GM21515 (cell line): ENCODE measurements around the gene MXRA5.
"Not testable (repeated sequence)": the region's sequence is repeated elsewhere in the genome, so short reads cannot be mapped to it uniquely, and the experiment has no call there.

Source experiments
- ATAC-seq: cut with Tn5 transposase; IDR thresholded peaks from one replicate; pipeline ENCODE4 v1.9.1; 2021; ENCODE audit not compliant: unreplicated experiment

MXRA5 gene, protein sequence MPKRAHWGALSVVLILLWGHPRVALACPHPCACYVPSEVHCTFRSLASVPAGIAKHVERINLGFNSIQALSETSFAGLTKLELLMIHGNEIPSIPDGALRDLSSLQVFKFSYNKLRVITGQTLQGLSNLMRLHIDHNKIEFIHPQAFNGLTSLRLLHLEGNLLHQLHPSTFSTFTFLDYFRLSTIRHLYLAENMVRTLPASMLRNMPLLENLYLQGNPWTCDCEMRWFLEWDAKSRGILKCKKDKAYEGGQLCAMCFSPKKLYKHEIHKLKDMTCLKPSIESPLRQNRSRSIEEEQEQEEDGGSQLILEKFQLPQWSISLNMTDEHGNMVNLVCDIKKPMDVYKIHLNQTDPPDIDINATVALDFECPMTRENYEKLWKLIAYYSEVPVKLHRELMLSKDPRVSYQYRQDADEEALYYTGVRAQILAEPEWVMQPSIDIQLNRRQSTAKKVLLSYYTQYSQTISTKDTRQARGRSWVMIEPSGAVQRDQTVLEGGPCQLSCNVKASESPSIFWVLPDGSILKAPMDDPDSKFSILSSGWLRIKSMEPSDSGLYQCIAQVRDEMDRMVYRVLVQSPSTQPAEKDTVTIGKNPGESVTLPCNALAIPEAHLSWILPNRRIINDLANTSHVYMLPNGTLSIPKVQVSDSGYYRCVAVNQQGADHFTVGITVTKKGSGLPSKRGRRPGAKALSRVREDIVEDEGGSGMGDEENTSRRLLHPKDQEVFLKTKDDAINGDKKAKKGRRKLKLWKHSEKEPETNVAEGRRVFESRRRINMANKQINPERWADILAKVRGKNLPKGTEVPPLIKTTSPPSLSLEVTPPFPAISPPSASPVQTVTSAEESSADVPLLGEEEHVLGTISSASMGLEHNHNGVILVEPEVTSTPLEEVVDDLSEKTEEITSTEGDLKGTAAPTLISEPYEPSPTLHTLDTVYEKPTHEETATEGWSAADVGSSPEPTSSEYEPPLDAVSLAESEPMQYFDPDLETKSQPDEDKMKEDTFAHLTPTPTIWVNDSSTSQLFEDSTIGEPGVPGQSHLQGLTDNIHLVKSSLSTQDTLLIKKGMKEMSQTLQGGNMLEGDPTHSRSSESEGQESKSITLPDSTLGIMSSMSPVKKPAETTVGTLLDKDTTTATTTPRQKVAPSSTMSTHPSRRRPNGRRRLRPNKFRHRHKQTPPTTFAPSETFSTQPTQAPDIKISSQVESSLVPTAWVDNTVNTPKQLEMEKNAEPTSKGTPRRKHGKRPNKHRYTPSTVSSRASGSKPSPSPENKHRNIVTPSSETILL (N-terminal part only)

DNA sequence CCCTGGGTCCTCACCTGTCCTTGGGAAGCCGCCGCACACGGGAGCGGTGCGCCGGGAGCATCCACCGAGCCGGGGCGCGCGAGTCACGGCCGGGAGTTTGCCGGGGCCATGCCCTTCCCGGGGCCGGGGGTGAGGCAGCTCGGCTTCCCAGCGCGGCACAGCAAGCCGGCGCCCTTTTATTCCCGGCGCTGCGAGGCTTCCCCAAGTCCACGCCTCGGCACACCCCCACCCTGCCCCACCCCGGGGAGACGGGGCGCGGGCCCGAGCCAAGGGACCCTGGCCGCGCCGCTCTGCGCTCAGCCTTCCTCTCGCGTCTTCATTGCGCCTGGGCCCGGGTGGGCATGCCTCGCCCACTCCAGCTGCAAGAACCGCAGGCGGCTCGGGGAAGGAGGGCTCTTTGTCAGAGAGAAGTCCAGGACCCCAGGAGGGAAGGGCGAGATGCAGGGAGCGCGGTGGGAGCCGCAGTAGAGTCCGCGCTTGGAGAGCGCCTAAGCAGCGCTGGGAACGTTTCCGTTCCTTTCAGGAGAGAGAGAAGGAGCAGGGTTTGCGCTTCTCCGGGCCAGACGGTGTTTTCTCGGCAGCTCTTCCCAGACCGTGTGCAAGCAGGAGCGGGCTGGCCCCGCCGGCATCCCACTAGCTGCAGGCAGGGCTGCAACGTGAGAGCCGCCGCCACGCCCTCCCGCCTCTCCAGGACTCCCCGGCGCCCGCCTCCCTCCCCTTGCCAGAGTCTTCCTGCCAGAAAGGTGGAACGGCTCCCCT, at the start of gene MXRA5:
Gene MXRA5, minus strand, starts transcription at position 152 of the 759 bp plus-strand sequence. CDS start 2,819 bp downstream, outside the sequence.
- no peak for ATAC-seq

DNA sequence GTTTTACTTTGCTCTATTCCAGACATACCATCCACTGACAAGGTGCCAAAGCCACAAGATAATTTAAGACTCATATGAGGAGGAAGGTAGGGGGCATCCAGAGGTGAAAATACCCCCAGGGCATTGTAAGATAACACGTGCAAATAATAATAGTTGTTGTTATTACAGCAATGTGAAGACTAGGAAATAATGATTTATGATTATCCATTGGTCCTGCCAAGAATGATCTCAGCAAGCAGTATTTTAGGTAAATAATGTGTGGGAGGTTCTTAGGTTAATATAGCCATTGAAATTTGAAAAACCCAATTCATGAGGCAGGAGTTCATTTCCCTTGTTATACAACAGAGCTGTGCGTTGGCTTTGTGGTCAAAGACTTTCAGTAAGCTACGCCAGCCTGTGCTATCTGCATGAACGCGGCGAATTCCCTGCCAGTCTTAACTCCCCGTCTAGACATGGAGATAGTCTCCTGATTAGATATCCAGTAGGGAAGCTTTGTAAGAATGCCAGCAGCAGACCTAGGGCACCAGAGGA, 47.2 kb upstream of the MXRA5 start:
- ATAC-seq: no peak

DNA sequence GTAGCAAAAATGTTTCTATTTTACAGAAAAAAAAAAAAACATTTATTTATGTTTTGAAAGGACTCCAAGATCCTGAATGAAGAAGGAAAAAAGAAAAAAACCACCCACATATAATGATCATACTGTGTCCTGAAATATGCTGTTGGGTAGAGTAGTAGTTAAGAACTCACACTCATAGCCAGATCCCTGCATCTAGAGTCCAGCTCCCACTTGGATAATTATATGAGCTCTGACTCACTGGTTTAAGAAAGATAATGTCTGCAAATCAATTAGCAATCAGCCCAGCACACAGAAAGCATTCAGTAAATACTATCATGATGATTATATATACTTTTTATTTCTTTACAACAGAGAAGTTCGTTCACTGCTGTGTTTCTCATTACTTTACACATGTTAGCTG, 46.7 kb upstream of the MXRA5 start:
- no peak for ATAC-seq

DNA sequence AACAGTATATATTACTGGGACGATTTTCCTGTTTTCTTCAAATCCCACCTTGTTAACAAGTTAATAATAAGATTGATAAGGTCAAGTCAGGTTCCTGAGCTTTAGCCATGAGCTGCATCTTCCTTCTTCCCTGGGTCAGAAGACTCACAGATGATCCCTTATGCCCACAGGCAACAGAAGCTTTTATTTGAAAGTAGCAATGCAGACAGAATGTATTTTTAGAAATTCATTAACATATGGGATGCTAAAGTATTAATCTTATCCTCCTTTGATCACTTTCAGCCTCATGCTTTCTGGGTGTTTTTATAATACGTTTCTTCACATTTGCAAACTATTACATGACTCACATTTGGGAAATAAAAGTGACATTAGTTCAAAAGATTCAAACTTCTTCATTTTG, 42.0 kb upstream of the MXRA5 start:
- no peak for ATAC-seq

DNA sequence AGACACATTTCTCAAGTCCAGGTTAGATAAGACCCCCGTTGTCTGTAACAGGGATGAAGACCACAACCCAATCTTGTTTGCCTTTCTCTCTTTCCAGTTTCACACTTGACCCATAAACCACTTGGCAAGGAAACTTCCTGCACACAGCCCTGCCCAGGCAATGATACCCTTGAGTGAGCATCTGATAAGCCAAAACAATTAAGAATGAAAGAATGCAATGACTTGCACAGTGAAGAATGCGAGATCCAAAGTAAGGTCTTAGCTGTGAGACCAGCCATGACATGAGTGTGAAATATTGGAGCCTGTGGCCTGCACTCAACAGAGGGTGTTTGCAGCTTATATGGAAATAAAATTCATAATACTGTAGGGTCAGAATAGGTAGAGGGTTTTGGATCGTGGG, 37.9 kb upstream of the MXRA5 start:
- ATAC-seq: no peak

DNA sequence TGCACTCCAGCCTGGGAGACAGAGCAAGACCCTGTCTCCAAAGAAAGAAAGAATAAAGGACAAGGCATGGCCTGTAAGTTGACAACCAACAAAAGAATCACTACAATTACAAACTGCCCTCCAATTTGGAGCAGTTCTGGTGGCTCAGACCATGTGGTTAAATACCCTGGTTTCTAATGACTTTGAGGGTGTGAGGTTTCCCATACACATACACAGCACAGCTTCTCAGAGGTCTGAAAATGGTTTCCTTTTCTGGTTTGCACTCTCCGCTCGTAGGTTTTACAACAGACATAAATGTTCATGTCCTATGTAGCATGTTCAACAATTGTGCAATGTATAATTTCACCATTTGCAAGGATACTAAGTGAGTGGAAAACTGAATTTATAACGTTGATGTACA, 34.2 kb upstream of the MXRA5 start:
- no peak for ATAC-seq

DNA sequence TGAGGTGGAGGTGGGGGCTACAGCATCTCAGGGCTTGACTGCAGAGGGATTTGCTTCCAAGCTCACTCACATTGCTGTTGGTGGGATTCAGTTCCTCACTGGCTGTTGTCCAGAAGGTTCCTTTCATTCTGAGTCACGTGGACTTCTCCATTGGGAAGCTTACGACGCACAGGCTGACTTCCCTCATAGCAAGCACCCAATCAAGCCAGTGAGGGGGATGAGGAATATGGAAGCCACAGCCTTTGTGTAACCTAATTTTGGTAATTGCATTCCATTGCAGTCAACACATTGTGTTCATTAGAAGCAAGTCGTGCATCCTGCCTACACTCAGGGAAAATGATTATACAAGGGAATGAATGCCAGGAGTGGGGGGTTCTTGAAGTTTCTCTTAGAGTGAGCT, 32.7 kb upstream of the MXRA5 start:
- ATAC-seq: no peak

DNA sequence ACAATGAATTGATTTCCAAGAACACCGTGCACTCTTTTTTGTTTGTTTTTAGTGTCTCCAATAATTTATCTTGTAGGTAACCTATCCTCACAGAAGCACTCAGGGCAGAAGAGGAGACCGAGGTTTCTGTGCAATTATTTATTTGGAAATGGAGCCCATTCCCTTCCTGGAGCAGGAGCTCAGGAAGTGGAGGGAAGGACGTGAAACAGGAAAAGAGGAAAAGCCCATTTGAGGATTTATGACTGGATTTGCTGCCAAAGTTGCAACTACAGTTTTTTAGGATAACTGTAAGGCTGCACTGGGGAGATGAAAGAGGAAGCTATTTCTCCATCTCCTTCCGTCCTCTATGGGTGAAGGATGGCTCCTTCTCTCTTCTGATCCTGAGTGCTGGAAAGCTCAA, 31.7 kb upstream of the MXRA5 start:
- ATAC-seq: no peak

DNA sequence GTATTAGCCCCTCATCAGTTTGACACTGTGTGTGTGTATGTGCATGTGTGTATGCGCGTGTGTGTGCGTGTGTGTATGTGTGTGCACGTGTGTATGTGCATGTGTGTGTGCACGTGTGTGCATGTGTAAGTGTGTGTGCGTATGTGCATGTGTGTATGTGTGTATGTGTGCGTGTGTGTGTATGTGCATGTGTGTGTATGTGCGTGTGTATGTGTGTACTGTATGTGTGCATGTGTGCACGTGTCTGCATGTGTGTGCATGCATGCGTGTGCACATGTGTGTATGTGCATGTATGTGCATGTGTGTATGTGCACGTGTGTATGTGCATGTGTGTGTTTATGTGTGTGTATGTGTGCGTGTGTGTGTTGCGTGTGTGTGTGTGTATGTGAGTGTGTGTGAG, 31.1 kb upstream of the MXRA5 start:
- no peak for ATAC-seq

DNA sequence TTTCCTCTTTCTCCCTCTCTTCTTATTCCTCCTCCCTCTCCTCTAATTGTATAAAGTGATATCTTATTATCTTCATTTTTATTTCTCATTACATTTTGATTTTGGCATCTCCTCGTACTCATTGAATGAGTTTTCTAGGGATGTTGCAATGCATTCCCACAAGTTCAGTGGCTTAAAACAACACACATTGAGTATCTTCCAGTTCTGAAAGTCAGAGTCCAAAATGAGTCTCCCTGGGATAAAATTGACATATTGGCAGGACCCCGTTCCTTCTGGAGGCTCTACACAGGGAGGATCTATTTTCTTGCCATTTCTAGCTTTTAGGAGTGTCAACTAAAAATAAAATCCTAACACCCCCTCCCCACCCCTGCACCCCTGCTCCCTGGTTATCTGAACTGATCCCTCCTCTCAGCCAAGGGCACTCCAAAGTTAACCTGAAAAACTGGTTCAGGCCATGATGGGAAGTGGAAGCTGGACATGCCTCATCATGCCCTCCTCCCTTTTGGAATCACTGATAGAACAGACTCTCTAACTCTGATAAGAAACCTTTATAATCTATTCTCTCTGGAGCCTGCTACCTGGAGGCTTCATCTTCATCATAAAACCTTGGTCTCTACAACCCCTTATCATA, 29.5 kb upstream of the MXRA5 start:
- not testable (repeated sequence) for ATAC-seq

DNA sequence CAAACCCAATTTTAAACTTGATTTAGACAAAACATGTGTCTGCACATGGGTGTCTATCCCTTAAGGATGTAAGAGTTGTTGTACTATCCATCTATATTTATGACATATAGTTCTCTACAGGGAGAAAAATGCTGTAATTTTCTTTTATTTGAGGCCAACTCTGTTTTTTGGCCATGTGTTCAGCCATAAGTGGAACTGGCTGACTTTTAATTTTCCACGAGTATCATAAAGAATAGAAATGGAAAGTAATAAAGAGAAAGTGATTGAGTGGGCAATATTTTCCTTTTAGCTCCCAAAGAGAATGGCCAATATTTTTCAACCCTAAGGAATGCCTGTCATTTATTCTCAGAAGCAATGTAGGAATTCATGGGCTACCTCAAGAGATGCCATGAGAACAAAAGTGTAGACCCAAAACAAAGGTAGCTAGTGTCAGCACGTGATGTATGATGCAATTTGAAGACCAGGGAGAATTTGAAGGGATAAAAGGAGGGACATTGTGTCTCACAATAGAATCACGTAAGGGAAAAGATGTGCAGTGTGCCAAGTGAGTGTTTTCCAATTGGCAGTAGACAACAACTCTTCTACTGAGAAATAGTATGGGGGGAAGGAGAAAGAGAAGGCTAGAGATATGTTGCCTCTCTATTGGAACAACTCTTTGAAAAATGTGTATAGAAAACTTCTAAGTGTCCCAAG, 27.8 kb upstream of the MXRA5 start:
- no peak for ATAC-seq

DNA sequence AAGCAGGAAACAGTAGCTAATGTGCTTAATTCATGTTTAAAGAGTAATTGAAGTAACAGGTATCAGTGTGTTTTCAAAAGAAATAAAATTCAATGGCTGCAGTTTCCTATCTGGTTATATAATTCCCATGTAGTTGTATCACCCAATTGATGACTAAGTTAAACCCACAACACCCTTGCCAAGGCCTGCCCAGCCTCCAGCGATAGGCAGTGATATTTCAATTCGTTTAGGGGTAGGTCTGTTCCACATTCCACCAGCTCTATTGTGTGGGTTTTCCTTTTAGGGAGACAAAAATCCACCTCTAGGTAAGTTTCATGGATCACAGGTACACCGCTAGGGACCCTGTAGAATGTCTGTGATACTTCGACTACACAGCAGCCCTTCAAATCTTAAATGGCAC, 24.7 kb upstream of the MXRA5 start:
- no peak for ATAC-seq

DNA sequence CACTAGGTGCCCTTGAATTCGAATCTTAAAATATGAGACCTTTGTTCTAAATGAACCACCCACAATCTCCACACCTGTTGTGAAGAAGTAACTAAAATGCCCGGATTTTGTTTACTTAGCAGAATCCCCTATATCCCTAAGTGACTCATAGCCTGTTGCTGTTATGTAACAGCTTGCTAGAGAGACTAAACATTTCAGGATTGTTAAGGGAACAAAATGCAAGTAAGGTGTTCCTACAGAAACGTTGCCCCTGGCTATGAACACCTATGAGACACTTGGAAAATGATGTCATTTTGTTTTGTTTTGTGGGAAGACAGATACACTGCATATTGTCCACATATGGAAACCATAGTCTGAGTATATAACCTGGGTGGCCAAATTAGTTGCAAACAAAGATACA, 24.2 kb upstream of the MXRA5 start:
- no peak for ATAC-seq

DNA sequence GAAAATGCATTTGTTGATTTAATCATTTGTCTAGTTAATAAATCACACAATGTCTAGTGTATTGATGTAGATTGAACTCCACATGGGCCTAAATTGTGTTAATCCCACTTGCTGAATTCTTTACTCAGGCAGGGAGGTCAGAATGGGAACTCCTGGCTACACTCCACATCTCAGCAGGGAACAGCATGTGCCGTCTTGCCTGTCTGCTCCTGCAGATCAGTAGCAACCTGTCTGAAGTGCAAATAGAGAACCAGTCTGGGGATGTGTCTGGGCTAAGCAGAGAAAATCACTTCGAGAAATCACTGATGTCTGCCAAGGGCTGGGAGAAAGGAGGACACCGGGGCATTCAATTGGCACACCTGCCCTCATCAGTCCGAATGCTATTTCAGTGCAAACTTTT, 16.5 kb upstream of the MXRA5 start:
- ATAC-seq: no peak

DNA sequence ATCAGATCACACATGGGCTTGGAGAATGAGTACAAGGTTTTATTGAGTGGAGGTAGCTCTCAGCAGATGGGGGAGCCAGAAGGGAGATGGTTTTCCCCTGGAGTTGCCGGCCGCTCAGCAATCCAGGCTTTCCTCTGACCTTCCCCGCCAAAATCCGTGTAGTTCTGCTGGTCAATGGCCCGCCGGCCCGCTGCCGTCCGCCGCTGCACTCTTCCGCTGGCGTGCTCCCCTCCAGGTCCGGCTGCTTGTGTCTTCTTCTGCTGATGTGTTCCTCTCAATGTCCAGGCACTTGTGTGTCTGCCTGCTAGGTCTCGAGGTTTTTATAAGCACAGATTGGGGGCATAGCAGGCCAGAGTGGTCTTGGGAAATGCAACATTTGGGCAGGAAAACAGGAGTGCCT, 14.4 kb upstream of the MXRA5 start:
- no peak for ATAC-seq

DNA sequence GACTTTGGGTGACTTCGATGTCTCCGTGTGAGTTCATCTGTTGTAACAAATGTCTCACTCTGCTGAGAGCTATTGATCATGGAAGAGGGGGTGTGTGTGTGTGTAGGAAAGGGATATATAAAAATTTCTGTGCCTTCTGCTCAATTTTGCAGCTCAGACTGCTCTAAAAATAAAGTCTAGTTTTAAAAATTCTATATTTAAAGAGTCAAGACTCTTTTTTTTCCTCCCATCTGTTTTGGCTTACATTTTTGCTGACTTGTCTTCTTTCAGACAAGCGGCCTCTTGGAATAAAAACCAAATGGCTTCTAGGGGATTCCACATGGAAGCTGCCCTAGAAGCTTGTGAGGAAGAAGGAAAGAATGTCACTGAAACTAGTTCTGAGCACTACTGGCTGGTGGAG, 6.3 kb upstream of the MXRA5 start:
- ATAC-seq: not testable (repeated sequence)

DNA sequence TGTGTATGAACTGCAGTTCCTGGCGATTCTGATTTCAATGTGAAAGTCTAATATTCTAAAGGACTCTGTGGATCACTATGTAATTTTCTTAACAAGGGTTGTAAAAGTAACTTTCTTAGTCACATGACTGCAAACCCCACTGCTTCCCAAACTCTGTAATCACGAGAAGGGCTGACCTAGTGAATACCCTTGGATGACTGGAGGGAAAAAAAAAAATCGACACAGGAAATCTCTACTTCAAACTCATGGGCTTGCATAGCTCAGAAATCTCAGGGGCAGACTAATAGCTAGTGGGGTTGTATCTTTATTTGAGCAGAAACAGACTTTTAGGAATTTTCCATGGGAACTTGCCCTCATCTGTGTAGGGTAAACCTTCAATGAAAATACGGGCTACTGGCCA, 4.8 kb upstream of the MXRA5 start:
- no peak for ATAC-seq

DNA sequence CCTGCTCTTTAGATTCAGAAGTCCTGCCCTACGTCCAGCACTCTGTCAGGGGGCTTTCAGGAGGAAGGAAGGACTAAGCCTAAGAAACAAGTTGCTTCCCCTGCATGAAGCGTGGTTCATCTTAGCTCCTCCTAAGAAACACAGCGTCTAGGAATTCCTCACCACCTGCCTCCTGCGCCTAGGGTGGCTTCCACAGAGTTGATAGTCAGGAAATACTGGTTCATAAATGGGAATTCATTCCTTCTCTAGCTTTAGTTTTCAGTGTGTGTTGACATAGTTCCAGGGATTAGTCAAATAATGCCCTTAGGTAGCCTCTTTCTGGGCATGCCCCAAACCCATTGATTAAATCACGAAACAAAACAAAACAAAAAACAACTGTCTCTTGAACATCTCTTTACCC, 1.7 kb upstream of the MXRA5 start:
- no peak for ATAC-seq
